Activated naive CD8-positive, alpha-beta T cell treated with anti-CD3 and anti-CD28 coated beads, Interleukin-2, amount 10 ng/mL, durations not matched to agents 7 days and 5 days (primary cell): ENCODE data around the gene RAB15. TPM values are rescaled to one million over a fixed set of nuclear protein-coding genes. Genes with fewer than 3 reads are reported as not detected.

Source experiments
- ATAC-seq: fragments of 150-1000 bp; cut with Tn5 transposase; one replicate; pipeline ENCODE4 v1.10.0; 2021; ENCODE audit warnings: low read depth, moderate library complexity
- POLR2A ChIA-PET: fragments of 350-600 bp; sonication (Branson Sonifier 250); formaldehyde crosslinking; loops from one replicate; lab custom pipeline; 2021; ENCODE audit warnings: antibody characterized with exemption; lab: Charles Lee
- DNase-seq: peaks from one replicate; pipeline ENCODE4 v3.0.0; 2021
- H3K27ac Mint-ChIP-seq: one replicate; pipeline ENCODE4 v1.8.0; 2022; ENCODE audit warnings: mild to moderate bottlenecking, mixed read lengths
- H3K27me3 Mint-ChIP-seq: one replicate; pipeline ENCODE4 v1.8.0; 2022; ENCODE audit warnings: mild to moderate bottlenecking, moderate library complexity, mixed read lengths
- H3K36me3 Mint-ChIP-seq: one replicate; pipeline ENCODE4 v1.8.0; 2021; ENCODE audit warnings: mild to moderate bottlenecking, mixed read lengths
- H3K4me1 Mint-ChIP-seq: one replicate; pipeline ENCODE4 v1.8.0; 2021; ENCODE audit warnings: mixed read lengths
- H3K4me3 Mint-ChIP-seq: one replicate; pipeline ENCODE4 v1.8.0; 2022; ENCODE audit warnings: mild to moderate bottlenecking, moderate library complexity, mixed read lengths
- H3K9me3 Mint-ChIP-seq: one replicate; pipeline ENCODE4 v1.8.0; 2021; ENCODE audit warnings: mixed read lengths
- total RNA-seq, 2 experiments: library from RNA; stranded (reverse); gene quantifications; one replicate each; pipeline ENCODE4 v1.2.3, GENCODE V29; 2021

RAB15 gene
- total RNA-seq, 2 experiments from 2014 or later: 2.7 to 3.5 TPM

DNA sequence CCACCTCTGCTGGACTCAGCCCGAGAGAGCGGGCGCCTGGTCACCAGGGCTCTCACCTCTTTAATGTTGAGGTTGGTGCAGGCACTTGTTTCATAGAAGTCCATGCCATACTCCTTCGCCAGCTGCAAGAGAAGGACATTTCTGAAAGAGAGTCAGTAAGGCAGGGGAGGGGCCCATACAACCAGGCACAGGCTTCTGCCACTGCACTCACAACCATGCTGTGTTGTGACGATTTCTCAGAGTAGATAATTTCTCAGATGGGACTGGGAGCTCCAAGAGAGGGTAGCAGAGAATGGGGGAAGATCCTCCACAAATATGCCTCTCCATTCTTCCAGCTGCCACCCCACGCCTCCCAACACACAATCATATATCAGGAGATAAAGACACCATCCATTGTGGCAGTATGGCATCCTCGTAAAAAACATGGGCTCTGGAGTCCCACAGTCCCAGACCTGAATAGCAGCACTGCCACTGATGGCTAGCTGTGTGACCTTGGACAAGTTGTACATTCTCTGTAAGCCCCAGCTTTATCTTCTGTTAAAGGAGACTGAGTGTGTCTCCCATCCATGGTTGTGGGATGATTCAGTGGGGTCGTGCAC, 23.4 kb downstream of the RAB15 start:
- H3K27me3 Mint-ChIP-seq: no peaks in the 10 kb centered on the region
- DNase-seq (no peak), ATAC-seq (no peak)
- peaks cover 20% of the 10 kb centered on the region for H3K36me3 Mint-ChIP-seq
- POLR2A ChIA-PET: interaction anchor here (0.7 kb wide), 1 partner anchor 312 kb away, joined by 5 read pairs; no protein-coding TSS in a partner anchor
- no peaks in the 10 kb centered on the region for H3K9me3 Mint-ChIP-seq
- H3K27ac Mint-ChIP-seq: no peak overlapping the region
- H3K4me3 Mint-ChIP-seq: no peak overlapping the region
- peaks cover 24% of the 10 kb centered on the region for H3K4me1 Mint-ChIP-seq

DNA sequence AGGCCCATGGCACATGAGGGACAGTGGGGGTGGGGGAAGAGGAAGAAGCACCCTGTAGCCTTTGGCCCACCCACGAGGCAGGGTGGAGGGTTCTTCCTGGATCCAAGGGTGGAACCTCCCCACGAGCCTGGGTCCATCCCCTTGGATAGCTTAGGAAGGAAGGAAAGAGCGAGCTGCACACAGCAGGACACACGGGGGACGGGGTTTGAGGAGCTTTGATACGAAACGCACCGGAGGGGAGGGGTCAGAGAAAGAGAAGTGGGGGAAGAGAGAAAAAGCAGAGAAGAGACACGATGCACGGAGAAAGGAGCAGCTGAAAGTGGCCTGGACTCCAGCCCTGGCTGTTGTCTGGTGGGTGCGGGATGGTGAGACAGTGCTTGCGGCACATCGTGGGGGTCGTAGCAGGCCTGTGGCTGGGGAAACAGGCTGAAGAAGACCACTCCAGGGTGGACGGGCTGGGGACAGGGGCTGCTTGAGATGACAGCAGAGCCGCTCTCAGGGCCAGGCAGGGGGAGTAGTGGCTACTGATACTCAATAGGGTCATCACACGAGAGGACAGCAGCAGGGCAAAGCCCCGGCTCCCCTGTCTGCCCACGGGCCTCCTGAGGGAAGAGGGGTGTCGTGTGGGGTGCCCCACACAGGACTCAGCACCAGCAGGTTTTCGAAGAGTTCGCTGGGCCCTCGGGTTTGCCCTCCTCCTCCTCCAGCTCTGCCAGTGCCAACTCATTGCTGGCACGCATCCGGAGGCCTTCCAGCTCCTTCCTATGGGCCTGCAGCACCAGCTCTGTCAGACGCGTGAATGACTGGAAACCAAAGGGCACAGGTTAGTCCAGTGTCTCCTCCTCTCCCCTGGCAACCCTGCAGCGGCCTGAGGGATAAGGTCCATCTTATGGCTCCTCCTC, 24.2 kb downstream of the RAB15 start:
- Mint-ChIP-seq H3K27me3 (no peaks in the 10 kb centered on the region), H3K4me1 (peaks cover 30% of the 10 kb centered on the region), H3K27ac (no peak overlapping the region), H3K36me3 (peaks cover 24% of the 10 kb centered on the region), H3K9me3 (no peaks in the 10 kb centered on the region), H3K4me3 (no peak overlapping the region)
- DNase-seq: no peak
- POLR2A ChIA-PET: no interaction called here
- no peak for ATAC-seq

GRCh38 chr14:64946310-64947045, 25.7 kb downstream of the RAB15 start:
- H3K9me3 Mint-ChIP-seq: no peaks in the 10 kb centered on the region
- ATAC-seq (no peak), DNase-seq (no peak)
- H3K36me3 Mint-ChIP-seq: peaks cover 24% of the 10 kb centered on the region
- H3K27me3 Mint-ChIP-seq: no peaks in the 10 kb centered on the region
- no peak overlapping the region for H3K27ac Mint-ChIP-seq
- POLR2A ChIA-PET: no interaction called here
- H3K4me1 Mint-ChIP-seq: peaks cover 31% of the 10 kb centered on the region
- H3K4me3 Mint-ChIP-seq: no peak overlapping the region

GRCh38 chr14:64945431-64946178, 26.5 kb downstream of the RAB15 start:
- no peak overlapping the region for H3K27ac Mint-ChIP-seq
- POLR2A ChIA-PET: no interaction called here
- DNase-seq: no peak
- peaks cover 24% of the 10 kb centered on the region for H3K36me3 Mint-ChIP-seq
- H3K4me1 Mint-ChIP-seq: peaks cover 31% of the 10 kb centered on the region
- no peaks in the 10 kb centered on the region for H3K27me3 Mint-ChIP-seq
- H3K9me3 Mint-ChIP-seq: no peaks in the 10 kb centered on the region
- no peak for ATAC-seq
- no peak overlapping the region for H3K4me3 Mint-ChIP-seq

DNA sequence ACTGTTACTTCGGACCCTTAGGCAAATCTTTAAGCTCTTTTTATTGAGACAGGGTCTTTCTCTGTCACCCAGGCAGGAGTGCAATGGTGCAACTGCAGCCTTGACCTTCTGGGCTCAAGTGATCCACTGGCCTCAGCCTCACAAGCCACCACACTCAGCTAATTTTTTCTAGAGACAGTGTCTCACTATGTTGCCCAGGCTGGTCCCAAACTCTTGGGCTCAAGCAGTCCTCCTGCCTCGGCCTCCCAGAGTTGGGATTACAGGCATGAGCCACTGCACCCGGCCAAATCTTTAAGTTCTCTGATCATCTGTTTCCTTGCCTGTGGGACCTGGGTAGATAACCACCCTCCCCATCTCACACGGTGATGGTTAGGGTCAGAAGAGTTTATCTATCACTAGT, 27.3 kb downstream of the RAB15 start:
- peaks cover 33% of the 10 kb centered on the region for H3K4me1 Mint-ChIP-seq
- DNase-seq (no peak), ATAC-seq (no peak)
- POLR2A ChIA-PET: no interaction called here
- H3K4me3 Mint-ChIP-seq: no peak overlapping the region
- H3K9me3 Mint-ChIP-seq: no peaks in the 10 kb centered on the region
- H3K27ac Mint-ChIP-seq: no peak overlapping the region
- H3K36me3 Mint-ChIP-seq: peaks cover 27% of the 10 kb centered on the region
- no peaks in the 10 kb centered on the region for H3K27me3 Mint-ChIP-seq

DNA sequence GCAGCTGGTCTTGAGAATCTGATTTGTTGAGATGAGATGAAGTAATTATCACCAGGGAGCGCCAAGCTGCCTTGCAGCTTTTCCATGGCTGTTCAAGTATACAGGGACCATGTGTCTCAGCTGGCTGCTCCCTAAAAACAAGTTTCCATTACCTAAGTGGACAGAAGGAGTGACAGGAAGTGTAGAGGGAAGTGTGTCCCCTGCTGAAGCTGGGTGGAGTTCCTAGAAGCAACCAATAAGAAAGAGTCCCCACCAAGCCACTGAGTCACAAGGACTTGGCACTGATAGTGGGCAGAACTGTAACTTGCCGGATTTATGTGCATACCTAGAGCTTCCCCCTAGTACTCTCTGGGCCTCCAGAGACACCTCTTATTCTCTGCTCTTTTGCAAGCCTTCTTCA, 28.1 kb downstream of the RAB15 start:
- no peaks in the 10 kb centered on the region for H3K27me3 Mint-ChIP-seq
- H3K27ac Mint-ChIP-seq: no peak overlapping the region
- no peaks in the 10 kb centered on the region for H3K9me3 Mint-ChIP-seq
- peaks cover 34% of the 10 kb centered on the region for H3K4me1 Mint-ChIP-seq
- ATAC-seq: no peak
- no peak overlapping the region for H3K4me3 Mint-ChIP-seq
- peaks cover 25% of the 10 kb centered on the region for H3K36me3 Mint-ChIP-seq
- DNase-seq: no peak
- POLR2A ChIA-PET: interaction anchor here (1.4 kb wide), 1 partner anchor 27 kb away, joined by 3 read pairs; no protein-coding TSS in a partner anchor

DNA sequence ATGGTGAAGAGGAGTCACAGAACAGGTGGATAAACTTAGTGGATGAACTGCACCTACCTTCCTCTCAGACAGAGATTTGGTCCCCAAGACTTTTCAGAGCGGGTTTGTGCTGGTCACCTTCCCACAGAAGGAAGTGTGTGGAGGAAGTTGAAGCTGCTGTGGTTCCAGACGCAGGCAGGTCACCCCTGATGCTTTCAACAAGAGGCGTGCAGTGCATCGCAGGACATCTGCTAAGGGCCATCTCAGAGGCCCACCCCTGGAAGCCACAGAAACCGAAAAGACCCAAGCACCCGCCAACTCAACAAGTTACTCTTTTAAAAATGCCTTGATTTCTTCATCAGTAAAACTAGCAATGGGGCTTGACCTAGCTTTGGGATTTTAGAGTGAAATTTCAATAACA, 28.6 kb downstream of the RAB15 start:
- Mint-ChIP-seq H3K4me3 (no peak overlapping the region), H3K9me3 (no peaks in the 10 kb centered on the region), H3K27ac (peak overlapping the region; percentile 50), H3K36me3 (peaks cover 30% of the 10 kb centered on the region), H3K4me1 (peaks cover 34% of the 10 kb centered on the region), H3K27me3 (no peaks in the 10 kb centered on the region)
- DNase-seq (no peak), ATAC-seq (no peak)
- POLR2A ChIA-PET: interaction anchor here (1.4 kb wide), 1 partner anchor 27 kb away, joined by 3 read pairs; no protein-coding TSS in a partner anchor

- H3K9me3 Mint-ChIP-seq: no peaks in the 10 kb centered on the region
- no peaks in the 10 kb centered on the region for H3K27me3 Mint-ChIP-seq
- no peak within 1 kb of the TSS for H3K4me3 Mint-ChIP-seq
- no peak for ATAC-seq
- peaks cover 39% of the 10 kb centered on the region for H3K4me1 Mint-ChIP-seq
- POLR2A ChIA-PET: interaction anchor here (0.7 kb wide), 1 partner anchor 15 kb away, joined by 3 read pairs; no protein-coding TSS in a partner anchor
- peak within 1 kb of the TSS; percentile 50 for H3K27ac Mint-ChIP-seq
- no peak for DNase-seq
- H3K36me3 Mint-ChIP-seq: peaks cover 34% of the 10 kb centered on the region
Observed at GRCh38 chr14:64942531-64943111, 29.5 kb downstream of the RAB15 start, which contains the start of gene GPX2. GPX2 (minus strand) TSS chr14:64942745; CDS start chr14:64942726, 19 bp downstream.

DNA sequence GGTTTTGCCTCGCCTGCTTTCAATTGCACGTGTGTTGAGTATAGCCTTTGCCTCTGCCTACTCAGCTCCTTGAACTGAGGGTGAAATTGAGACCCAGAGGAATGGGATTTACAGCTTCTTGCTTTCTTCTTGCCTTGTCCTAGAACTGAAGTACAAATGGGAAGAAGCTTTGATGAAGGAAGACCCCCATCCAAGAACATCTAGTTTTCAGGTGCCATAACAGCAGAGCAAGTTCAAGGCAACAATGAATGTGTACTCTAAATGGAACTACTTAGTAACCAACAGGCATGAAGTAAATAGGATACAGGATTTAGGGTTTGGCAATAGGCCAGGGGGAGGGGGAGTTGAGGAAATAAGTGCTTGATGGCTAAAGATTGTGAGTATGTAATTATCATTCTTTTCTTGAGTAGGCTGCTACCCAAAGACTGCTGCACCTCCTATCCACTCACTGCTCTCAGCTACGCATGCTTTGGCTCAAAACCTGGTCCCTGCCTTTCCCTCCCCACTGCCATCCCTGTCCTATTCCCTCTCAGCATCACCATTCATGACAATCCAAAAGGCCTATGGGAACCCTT, 31.7 kb downstream of the RAB15 start:
- H3K4me3 Mint-ChIP-seq: no peak overlapping the region
- H3K36me3 Mint-ChIP-seq: peaks cover 32% of the 10 kb centered on the region
- ATAC-seq (no peak), DNase-seq (no peak)
- H3K27me3 Mint-ChIP-seq: no peaks in the 10 kb centered on the region
- POLR2A ChIA-PET: no interaction called here
- no peaks in the 10 kb centered on the region for H3K9me3 Mint-ChIP-seq
- peaks cover 38% of the 10 kb centered on the region for H3K4me1 Mint-ChIP-seq
- peak overlapping the region; percentile 52 for H3K27ac Mint-ChIP-seq

DNA sequence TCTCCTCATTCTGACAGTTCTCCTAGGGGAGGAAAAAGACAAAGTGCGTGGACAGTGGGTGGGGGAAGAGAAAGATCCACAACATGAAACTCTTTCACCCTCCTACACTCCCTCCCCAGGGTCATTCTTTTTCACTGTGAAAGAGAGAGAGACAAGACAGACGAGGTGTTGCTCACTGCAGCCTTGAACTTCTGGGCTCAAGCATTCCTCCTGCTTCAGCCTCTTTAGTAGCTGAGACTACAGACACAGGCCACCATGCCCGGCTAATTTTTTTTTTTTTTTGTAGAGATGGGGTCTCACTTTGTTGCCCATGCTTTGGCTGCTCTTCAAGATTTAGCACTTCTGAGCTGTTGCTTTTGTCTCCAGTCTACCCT, 32.3 kb downstream of the RAB15 start:
- Mint-ChIP-seq H3K9me3 (no peaks in the 10 kb centered on the region), H3K27me3 (no peaks in the 10 kb centered on the region), H3K4me3 (no peak overlapping the region), H3K4me1 (peaks cover 41% of the 10 kb centered on the region), H3K36me3 (peaks cover 32% of the 10 kb centered on the region), H3K27ac (no peak overlapping the region)
- ATAC-seq (no peak), DNase-seq (no peak)
- POLR2A ChIA-PET: no interaction called here

- no peak overlapping the region for H3K4me3 Mint-ChIP-seq
- DNase-seq (no peak), ATAC-seq (no peak)
- POLR2A ChIA-PET: interaction anchor here (0.9 to 1.2 kb wide), 2 partner anchors 11 to 25 kb away, joined by 4 to 5 read pairs; partner anchors contain the start of gene CHURC1
- H3K4me1 Mint-ChIP-seq: peaks cover 40% of the 10 kb centered on the region
- H3K36me3 Mint-ChIP-seq: peaks cover 34% of the 10 kb centered on the region
- H3K9me3 Mint-ChIP-seq: no peaks in the 10 kb centered on the region
- no peaks in the 10 kb centered on the region for H3K27me3 Mint-ChIP-seq
- peak overlapping the region; percentile 1 for H3K27ac Mint-ChIP-seq
Observed at GRCh38 chr14:64938972-64939816, 32.9 kb downstream of the RAB15 start.
